ENCODE data around the gene HIRA. TPM values are rescaled to one million over a fixed set of nuclear protein-coding genes. Genes with fewer than 3 reads are reported as not detected.
A peak's percentile ranks its signal among the peaks of the same experiment; 100 is the strongest.

The HIRA gene
- total and polyA plus RNA-seq, 9 of the 15 experiments (the other 6 are each of a cell fraction or from before 2014, with no cell fraction given): 0.96 to 132 (median 58.4) TPM

- TF ChIP-seq RREB1 (CRISPR knock-in tag; IDR thresholded peaks at IDR 0.05) (peak; percentile 68; the same call in 1 of the 2 replicates), SNAPC5 (CRISPR knock-in tag; IDR thresholded peaks at IDR 0.05) (no peak), NEUROD1 (IDR thresholded peaks at IDR 0.05; ENCODE audit: borderline replicate concordance, low read depth, low read length, partially characterized antibody) (no peak), ETS2 (tag; IDR thresholded peaks at IDR 0.05; ENCODE audit: borderline replicate concordance, poor library complexity, severe bottlenecking) (no peak), E4F1 (CRISPR knock-in tag; IDR thresholded peaks at IDR 0.05; ENCODE audit: borderline replicate concordance) (no peak), RBBP5 (IDR thresholded peaks at IDR 0.05; ENCODE audit: borderline replicate concordance, insufficient read depth, low read length, poor library complexity, severe bottlenecking) (peak; percentile 78), BHLHE40 (IDR thresholded peaks at IDR 0.05; ENCODE audit: low read length) (peak; percentile 87), TARDBP (IDR thresholded peaks at IDR 0.05) (no peak), POLR2H (tag; IDR thresholded peaks at IDR 0.05; ENCODE audit: low read depth) (no peak), FOXP1 (CRISPR knock-in tag; IDR thresholded peaks at IDR 0.05) (no peak), ARID3B (CRISPR knock-in tag; IDR thresholded peaks at IDR 0.05; ENCODE audit: borderline replicate concordance) (peak; percentile 27; the same call in 1 of the 2 replicates), TCF7L2 (IDR thresholded peaks at IDR 0.05; ENCODE audit: low read depth, low read length) (0 out of 2 replicates have a peak, but pooled peaks have one; percentile 16), XRCC3 (IDR thresholded peaks at IDR 0.05) (no peak), ZNF3 (CRISPR knock-in tag; IDR thresholded peaks at IDR 0.05) (no peak), USF1 (CRISPR knock-in tag; IDR thresholded peaks at IDR 0.05) (no peak), ZNF695 (CRISPR knock-in tag; IDR thresholded peaks at IDR 0.05) (no peak), NCOR1 (IDR thresholded peaks at IDR 0.05) (no peak)
Measured at GRCh38 chr22:19430890-19431541, 517 bp downstream of the HIRA start (continued).
